Nephron progenitor cell (in vitro differentiated cells): ENCODE data around the gene GAB4.

Experiments used
- DNase-seq: peaks from one replicate; pipeline ENCODE4 v3.0.0; 2021
- H3K27ac Mint-ChIP-seq: 2 replicates; pipeline ENCODE4 v1.8.0; 2021; ENCODE audit warnings: mild to moderate bottlenecking, moderate library complexity, mixed read lengths
- H3K27me3 Mint-ChIP-seq: 2 replicates; pipeline ENCODE4 v1.8.0; 2021; ENCODE audit warnings: mild to moderate bottlenecking, low read depth, mixed read lengths; ENCODE audit not compliant: poor library complexity
- H3K36me3 Mint-ChIP-seq: 2 replicates; pipeline ENCODE4 v1.8.0; 2021; ENCODE audit warnings: low read depth, mixed read lengths
- H3K4me1 Mint-ChIP-seq: 2 replicates; pipeline ENCODE4 v1.8.0; 2021; ENCODE audit warnings: mixed read lengths
- H3K4me3 Mint-ChIP-seq: 2 replicates; pipeline ENCODE4 v1.8.0; 2021; ENCODE audit warnings: mild to moderate bottlenecking, moderate library complexity, mixed read lengths
- H3K9me3 Mint-ChIP-seq: 2 replicates; pipeline ENCODE4 v1.8.0; 2021; ENCODE audit warnings: mild to moderate bottlenecking, moderate library complexity, mixed read lengths
- TF ChIP-seq, protein P1 (sequence below): fragments of 200-600 bp; sonication (generic); IDR thresholded peaks from 2 replicates; pipeline ENCODE4 v1.5.0; 2021; ENCODE audit warnings: antibody characterized with exemption

Gene GAB4

GRCh38 chr22:16961477-16962186, 46.4 kb downstream of the GAB4 start:
- peaks cover 87% of the 10 kb centered on the region for H3K9me3 Mint-ChIP-seq
- no peak overlapping the region for H3K4me3 Mint-ChIP-seq
- TF ChIP-seq, protein P1, sequence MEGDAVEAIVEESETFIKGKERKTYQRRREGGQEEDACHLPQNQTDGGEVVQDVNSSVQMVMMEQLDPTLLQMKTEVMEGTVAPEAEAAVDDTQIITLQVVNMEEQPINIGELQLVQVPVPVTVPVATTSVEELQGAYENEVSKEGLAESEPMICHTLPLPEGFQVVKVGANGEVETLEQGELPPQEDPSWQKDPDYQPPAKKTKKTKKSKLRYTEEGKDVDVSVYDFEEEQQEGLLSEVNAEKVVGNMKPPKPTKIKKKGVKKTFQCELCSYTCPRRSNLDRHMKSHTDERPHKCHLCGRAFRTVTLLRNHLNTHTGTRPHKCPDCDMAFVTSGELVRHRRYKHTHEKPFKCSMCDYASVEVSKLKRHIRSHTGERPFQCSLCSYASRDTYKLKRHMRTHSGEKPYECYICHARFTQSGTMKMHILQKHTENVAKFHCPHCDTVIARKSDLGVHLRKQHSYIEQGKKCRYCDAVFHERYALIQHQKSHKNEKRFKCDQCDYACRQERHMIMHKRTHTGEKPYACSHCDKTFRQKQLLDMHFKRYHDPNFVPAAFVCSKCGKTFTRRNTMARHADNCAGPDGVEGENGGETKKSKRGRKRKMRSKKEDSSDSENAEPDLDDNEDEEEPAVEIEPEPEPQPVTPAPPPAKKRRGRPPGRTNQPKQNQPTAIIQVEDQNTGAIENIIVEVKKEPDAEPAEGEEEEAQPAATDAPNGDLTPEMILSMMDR: no peak
- no peaks in the 10 kb centered on the region for H3K36me3 Mint-ChIP-seq
- no peak overlapping the region for H3K27ac Mint-ChIP-seq
- no peaks in the 10 kb centered on the region for H3K4me1 Mint-ChIP-seq
- peaks cover 5% of the 10 kb centered on the region for H3K27me3 Mint-ChIP-seq
- no peak for DNase-seq

DNA sequence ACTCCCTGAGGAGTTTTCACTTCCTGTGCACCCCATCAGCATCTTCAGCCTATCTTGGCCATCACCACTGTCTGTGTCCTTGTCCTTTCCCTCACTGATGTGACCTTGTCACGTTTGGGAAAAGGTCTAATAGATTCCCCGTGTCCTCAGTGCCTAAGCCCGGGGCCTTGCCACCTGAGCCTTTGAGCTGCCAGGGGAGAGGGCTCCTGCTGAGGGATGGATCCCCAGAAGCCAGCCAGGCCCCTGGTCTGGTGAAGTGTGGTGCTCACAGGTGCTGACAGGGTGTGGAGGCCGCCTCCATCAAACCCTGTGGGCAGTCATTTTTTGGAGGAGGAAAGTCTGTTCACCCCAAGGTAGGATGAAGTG, 47.2 kb downstream of the GAB4 start:
- no peaks in the 10 kb centered on the region for H3K36me3 Mint-ChIP-seq

GRCh38 chr22:16960220-16960883, 47.7 kb downstream of the GAB4 start:
- H3K36me3 Mint-ChIP-seq: no peaks in the 10 kb centered on the region
- H3K27ac Mint-ChIP-seq: no peak overlapping the region
- peaks cover 86% of the 10 kb centered on the region for H3K9me3 Mint-ChIP-seq
- TF ChIP-seq, protein P1: no peak
- H3K4me1 Mint-ChIP-seq: no peaks in the 10 kb centered on the region
- H3K4me3 Mint-ChIP-seq: no peak overlapping the region
- DNase-seq: no peak
- peaks cover 5% of the 10 kb centered on the region for H3K27me3 Mint-ChIP-seq

More for the DNA sequence above, 47.2 kb downstream of the GAB4 start:
- Mint-ChIP-seq H3K4me3 (no peak overlapping the region), H3K4me1 (no peaks in the 10 kb centered on the region), H3K9me3 (peaks cover 86% of the 10 kb centered on the region), H3K27ac (no peak overlapping the region), H3K27me3 (peaks cover 5% of the 10 kb centered on the region)
- DNase-seq: no peak
- TF ChIP-seq, protein P1: no peak

- Mint-ChIP-seq H3K4me1 (no peaks in the 10 kb centered on the region), H3K27ac (no peak overlapping the region), H3K27me3 (peaks cover 5% of the 10 kb centered on the region), H3K36me3 (no peaks in the 10 kb centered on the region), H3K4me3 (no peak overlapping the region), H3K9me3 (peaks cover 85% of the 10 kb centered on the region)
- TF ChIP-seq, protein P1: no peak
- DNase-seq: no peak
Measured at GRCh38 chr22:16959345-16959930, 48.6 kb downstream of the GAB4 start.

GRCh38 chr22:16958475-16958874, 49.5 kb downstream of the GAB4 start:
- peaks cover 85% of the 10 kb centered on the region for H3K9me3 Mint-ChIP-seq

More at GRCh38 chr22:16958475-16958874, 49.5 kb downstream of the GAB4 start:
- TF ChIP-seq, protein P1: no peak
- Mint-ChIP-seq H3K4me3 (no peak overlapping the region), H3K4me1 (no peaks in the 10 kb centered on the region), H3K27me3 (peaks cover 5% of the 10 kb centered on the region), H3K27ac (no peak overlapping the region), H3K36me3 (no peaks in the 10 kb centered on the region)
- no peak for DNase-seq
